Stimulated activated CD4-positive, alpha-beta T cell treated with anti-CD3 and anti-CD28 coated beads, Interleukin-1b, Interleukin-23, amount 100 ng/mL, for 4 hours (primary cell): ENCODE measurements around the gene PDILT.
"Not testable (repeated sequence)": the region's sequence is repeated elsewhere in the genome, so short reads cannot be mapped to it uniquely, and the experiment has no call there.

Source experiments
- DNase-seq, 2 donors: peaks; one replicate each; pipeline ENCODE4 v3.0.0-alpha.2; 2020; ENCODE audit warnings: low read depth in 2 of 2

Gene PDILT, protein sequence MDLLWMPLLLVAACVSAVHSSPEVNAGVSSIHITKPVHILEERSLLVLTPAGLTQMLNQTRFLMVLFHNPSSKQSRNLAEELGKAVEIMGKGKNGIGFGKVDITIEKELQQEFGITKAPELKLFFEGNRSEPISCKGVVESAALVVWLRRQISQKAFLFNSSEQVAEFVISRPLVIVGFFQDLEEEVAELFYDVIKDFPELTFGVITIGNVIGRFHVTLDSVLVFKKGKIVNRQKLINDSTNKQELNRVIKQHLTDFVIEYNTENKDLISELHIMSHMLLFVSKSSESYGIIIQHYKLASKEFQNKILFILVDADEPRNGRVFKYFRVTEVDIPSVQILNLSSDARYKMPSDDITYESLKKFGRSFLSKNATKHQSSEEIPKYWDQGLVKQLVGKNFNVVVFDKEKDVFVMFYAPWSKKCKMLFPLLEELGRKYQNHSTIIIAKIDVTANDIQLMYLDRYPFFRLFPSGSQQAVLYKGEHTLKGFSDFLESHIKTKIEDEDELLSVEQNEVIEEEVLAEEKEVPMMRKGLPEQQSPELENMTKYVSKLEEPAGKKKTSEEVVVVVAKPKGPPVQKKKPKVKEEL

DNA sequence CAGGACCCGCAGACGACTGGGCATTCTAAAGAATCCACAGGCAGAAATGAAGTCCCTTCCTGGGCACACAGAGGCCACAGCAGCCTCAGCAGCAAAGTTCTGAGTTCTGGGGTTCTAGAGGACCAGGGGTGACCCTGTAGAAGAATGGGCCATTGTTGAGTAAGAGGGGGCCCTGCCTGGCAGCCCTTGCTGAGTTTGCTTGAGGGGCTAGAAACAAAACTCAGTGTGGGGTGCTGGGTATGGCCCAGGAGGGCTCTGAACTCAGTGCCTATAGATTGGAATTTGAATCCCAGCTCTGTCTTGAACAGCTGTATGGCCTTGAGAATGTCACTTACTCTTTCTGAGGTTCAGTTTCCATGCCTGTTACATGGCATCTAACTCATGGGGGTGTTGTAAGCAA lies at the start of gene PDILT:
PDILT (minus strand) TSS at position 101 of the 400 bp plus-strand sequence. CDS start 5,437 bp downstream, outside the sequence.
- no peak for DNase-seq

DNA sequence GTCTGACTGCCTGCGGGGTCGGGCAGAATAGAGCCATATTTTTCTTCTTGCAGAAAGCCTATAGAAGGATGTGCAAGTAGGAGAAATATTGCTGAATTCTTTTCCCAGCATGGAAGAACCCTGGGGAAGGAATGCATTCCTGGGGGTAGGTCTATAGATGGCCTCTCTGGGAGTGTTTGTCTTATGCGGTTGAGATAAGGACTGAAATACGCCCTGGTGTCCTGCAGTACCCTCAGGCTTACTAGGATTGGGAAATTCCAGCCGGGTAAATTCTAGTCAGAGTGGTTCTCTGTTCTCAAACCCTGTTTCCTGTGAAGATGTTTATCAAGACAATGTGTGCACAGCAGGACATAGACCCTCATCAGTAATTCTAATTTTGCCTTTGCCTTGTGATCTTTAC lies 49.1 kb upstream of the PDILT start:
- DNase-seq = not testable (repeated sequence)

DNA sequence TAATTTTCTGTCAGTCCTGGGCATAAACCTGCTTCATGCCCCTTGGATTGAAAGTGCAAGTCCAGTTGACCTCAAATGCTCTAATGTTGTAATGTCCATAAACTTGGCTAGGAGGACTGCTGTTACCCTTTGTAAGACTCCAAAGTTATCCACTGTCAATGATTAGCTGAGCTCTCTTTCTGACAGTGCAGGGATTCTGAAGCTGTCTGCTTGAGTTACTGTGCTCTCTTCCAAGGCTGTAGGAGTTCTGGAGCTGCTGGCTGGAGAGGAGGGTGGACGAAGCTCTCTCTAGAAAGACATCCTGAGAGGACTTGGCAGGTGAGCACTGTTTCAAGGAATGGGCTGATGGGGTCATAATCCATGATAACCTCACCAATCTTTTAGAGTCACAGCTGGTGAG lies 46.8 kb upstream of the PDILT start, which contains the start of gene ACSM2A:
ACSM2A (plus strand) TSS at position 158 of the 400 bp plus-strand sequence. CDS start 8,594 bp downstream, outside the sequence.
- DNase-seq = not testable (repeated sequence)

DNA sequence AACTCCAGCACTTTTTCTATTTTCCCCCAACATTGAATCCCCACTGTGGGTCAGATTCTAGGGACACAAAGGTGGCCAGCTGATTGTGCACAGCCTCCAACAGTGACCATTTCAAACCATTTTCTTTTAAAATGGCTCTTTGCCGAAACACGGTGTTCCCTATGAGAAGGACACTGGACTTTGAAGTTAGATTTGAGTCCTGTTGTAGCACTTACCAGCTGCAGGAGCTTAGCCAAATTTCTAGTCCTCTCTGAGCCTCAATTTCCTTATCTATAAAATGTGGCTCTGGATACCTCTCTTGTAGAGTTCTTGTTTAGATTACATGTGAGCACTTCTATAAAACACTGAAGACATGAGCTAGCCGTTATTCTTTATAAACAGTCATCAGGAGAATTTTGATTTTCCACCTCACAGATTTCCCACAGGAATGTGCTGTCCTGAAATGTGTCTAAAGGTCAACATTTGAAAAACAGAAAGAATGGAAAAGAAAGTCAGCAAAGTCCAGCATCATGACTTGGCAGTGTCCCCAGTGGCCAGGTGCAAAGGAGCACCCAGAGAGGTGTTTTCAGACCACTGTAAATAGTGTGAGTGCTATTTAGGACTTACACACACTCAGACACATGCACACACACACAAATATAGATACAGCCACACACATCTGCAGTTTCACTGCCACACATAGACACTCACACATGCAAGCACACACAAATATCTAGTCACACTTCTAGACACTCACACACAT lies 42.3 kb upstream of the PDILT start:
- DNase-seq = not testable (repeated sequence)

DNA sequence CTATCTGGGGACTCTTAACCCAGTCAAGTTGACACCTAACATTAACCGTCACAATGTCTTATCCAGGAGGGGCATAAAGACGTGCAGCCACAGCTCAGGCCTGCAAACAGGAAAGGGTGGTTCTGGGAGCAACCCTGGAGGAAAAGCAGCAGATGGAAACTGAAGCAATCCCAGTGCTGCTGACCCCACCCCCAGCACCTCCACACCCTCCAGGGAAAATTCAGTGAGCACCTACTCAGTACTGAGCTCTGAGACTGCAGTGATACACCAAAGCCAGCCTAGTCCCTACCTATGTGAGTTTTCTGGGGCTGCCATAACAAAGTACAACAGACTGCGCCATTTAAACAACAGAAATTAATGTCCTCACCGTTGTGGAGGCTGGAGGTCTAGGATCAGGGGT lies 37.3 kb upstream of the PDILT start:
- DNase-seq = not testable (repeated sequence)

DNA sequence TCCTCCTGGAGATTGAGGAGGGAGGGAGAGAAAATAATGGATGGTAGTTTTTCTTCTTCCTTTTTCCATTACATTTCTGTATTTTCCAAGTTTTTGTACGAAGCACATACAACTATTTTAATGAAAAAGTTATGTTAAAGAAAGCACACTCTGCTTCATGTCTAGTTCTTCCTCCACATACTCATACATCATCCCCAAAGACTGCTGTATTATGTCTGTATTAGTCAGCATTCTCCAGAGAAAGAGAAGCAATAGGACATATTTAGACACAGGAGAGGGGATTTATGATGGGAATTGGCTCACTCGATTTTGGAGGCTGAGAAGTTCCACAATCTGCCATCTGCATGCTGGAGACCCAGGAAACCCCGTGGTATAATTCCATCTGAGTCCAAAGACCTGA lies 36.7 kb upstream of the PDILT start:
- DNase-seq = no peak

DNA sequence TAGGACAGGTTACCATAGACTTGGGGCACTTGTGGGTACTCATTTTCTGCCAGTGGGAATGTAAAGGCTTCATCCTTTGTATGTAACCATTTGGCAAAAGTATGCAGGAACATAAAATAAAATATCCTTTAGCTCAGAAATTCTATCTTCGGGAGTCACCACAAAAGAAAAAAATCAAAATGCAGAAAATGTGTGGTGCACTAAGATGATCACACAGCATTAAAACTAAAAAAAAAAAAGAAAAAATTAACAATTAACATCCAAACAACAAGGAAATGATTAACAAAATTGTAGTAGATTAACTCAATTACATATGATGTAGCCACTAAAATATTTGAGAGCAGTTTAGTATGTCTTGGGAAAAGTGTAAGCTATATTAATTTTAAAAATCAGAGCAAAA lies 36.2 kb upstream of the PDILT start:
- DNase-seq = not testable (repeated sequence)

DNA sequence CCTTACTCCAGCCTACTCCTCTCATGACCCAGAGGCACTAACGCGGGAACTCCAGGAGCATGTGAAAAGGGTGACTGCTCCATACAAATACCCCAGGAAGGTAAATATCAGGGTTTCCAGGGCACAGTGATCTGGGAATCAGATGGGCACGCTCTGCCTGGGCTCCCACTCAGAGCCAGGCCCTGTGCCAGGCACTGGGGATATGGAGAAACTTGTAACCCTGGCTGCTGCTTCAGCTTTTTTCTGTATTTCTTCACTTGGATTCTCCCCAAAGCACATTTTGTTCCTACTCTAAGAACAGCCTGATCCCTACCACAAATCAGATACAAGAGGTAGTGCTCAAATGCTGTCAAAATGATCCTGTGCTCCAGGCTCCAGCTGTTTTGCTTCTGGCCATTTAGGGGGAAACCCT lies 35.3 kb upstream of the PDILT start:
- DNase-seq = not testable (repeated sequence)

DNA sequence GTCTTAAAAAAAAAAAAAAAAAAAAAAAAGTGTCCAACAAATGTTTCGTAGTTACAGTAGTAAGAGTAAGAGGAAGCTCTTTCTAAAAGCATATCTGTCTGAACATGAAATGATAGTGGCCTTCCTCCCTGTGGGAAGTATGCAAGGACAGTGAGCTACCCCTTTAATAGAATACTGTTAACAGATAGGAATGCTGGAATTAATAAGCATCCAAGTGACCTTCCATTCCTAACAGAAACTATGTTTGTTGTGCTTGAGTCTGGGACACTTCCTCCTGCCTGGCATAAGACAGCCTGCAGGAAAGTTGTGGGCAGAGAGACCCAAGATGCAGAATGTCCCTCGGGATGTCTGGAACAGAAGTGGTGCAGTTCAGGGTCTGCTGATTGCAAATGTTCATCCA lies 34.4 kb upstream of the PDILT start:
- DNase-seq = not testable (repeated sequence)

DNA sequence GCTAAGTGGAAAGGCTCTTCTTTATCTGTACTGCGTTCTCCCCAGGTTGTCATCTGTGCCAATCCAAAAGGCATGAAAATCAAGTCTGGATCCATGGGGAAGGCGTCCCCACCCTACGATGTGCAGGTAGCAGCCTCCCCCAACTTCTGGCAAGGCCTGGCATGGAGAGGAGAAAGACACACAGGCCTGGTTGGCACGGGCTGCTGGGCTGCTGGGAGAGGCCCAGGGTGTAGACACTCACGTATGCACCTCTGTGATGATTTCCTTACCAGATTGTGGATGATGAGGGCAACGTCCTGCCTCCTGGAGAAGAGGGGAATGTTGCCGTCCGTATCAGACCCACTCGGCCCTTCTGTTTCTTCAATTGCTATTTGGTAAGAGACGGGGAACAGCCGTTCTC lies 26.4 kb upstream of the PDILT start:
- no peak for DNase-seq

DNA sequence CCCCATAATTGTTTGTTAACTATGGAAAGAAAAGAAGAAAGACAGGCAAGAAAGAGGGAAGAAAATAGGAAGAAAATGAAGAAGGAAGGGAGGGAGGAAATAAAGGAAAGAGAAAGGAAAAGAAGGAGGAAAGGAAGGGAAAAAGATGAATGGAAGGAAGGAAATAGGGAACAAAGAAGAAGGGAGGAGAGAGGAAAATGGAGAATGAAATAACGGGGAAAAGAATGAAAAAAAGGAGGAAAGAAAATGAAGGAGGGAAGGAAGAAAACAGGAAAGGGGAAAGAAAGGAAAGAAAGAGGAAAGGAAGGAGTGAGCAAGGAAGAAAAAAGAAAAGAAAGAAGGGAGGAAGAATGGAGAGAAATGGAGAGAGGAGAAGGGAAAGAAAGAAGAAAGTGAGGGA lies 25.9 kb upstream of the PDILT start:
- not testable (repeated sequence) for DNase-seq

DNA sequence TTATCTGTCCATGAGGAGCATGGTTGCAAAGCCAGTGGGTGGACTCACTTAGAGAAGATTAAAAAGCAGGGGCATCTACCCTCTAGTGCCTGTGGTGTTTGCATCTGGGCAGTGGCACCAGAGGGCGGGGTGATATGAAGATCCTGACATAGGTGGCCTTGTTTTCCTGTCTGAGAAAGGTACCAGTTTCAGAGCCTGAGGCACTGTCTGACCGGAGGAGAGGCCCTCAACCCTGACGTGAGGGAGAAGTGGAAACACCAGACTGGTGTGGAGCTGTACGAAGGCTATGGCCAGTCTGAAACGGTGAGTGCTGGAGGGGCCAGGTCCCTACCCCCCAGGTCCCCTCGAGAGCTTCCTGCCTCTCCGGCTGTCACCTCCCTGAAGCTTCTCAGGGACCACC lies 25.0 kb upstream of the PDILT start:
- DNase-seq = not testable (repeated sequence)

DNA sequence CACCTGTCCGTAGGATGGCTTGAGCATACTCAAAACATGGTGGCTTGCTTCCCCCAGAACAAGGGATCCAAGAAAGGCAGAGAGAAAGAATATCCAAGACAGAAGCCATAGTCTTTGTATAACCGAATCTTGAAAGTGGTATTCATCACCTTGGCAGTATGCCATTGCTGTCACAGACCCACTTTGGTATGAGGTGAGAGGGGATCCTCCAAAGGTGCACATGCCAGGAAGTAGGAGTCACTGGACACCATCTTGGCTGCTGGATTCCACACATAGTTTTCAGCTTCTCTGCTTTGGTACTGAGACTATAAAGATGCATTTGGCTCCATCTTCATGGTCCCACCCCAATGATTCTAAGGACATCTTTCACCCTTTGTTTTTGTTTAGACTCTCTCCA lies 22.9 kb upstream of the PDILT start:
- not testable (repeated sequence) for DNase-seq

DNA sequence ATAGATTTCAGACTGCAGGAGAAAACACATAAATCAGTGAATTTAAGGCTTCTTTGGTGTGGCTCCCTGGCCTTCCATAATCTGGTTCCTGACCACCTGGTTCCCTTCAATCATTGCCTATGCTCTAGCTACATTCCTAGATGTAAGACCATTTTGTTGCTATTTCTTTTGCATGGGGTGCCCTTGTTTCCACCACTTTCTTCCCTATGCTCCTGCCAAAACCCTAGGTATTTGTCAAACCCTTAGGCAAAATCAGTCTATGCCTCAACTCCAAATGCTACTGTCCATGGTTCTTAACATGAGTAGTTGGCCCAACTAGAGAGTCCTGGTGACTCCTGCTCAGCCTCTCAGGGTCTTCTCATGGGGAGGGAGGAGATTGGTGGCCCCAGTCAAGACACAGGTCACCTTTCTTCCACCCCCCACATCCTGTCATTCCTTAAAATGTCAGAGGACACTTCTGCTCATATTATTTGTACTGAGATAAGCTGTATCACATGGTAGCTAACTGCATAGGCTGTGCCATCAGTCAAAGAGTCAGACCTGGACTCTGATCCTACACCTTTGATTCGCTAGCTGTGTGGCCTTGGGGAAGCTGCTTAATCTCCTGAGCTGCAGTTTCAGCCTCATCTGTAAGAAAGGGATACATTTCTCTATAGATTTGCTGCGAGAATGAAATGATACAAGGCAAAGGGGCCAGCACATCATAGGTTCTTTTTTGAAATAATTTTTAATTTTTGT lies 19.8 kb upstream of the PDILT start:
- no peak for DNase-seq

DNA sequence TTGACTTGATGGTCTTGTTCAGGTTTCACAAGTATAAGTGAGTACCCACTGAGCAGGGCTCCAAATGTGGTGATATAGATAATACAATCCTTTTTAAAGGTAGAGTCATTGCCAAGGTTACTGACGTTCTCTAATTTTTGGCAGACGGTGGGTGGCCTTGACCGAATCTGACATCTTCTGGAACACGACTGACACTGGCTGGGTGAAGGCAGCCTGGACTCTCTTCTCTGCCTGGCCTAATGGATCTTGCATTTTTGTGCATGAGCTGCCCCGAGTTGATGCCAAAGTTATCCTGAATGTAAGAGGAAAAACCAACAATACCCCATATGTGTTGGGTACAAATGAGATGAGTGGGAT lies 19.2 kb upstream of the PDILT start:
- DNase-seq = not testable (repeated sequence)

DNA sequence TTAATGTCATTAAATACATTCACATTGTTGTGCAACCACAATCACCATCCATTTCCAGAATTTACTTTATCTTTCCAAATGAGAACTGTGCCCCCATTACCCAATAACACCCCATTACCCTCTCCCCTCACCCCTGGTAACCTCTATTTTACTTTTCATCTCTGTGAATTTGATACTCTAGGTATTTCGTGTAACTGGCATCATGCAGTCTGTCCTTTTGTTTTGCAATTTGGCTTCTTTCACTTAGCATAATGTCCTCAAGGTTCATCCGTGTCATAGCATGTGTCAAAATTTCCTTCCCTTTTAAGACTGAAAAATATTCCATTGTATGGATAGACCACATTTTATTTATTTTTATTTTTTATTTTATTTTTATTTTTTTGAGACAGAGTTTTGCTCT lies 17.2 kb upstream of the PDILT start:
- not testable (repeated sequence) for DNase-seq

DNA sequence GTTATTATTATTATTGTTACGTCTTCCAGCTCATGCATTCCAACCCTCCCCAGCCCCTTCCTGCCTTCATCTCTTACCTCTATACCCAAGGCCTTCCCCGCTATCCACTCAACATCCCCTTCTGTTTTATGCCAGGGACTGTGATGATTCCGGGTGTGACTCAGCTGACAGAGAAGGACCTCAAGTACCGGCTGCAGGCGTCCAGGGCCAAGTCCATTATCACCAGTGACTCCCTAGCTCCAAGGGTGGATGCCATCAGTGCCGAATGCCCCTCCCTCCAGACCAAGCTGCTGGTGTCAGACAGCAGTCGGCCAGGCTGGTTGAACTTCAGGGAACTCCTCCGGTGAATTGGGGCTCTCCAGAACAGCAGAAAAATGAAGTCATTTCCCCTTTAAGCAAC lies 14.6 kb upstream of the PDILT start:
- DNase-seq = not testable (repeated sequence)

DNA sequence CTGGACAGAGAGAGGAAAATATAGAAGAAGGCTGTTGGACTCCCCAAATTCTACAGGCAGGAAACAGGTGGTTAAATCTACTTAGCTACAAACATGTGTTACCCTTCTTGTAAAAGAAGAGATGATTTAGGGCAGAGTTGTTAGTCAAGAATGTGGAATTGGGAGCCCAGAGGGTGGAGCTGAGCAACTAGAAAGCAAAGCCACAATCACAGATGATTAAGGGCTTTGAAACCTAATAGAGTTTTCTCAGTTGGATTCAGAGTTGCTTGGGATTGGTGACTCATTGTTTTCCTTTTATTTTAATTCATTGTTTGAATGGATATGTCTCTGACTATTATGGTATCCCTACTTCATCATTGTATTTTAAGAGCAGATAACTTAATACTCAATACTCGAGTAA lies 11.0 kb upstream of the PDILT start:
- DNase-seq = no peak

DNA sequence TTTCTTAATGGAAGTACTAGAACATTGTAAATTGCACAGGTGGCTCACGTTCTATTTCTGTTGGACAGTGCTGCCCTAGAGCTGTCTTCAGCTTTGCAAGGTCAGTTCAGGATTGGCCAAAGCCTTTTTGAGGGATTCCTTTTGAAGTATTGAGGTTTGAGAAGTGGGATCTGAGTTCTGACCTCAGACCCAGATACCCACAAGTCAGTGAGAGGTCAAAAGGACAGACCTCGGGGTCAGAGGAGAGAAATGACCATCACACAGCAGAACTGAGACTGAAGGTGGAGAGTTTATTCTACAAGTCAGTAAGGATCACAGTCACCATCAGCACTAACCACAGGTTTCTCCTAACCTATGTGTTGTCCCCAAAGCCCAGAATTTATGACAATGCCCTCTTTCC lies 6.5 kb upstream of the PDILT start:
- DNase-seq = no peak

DNA sequence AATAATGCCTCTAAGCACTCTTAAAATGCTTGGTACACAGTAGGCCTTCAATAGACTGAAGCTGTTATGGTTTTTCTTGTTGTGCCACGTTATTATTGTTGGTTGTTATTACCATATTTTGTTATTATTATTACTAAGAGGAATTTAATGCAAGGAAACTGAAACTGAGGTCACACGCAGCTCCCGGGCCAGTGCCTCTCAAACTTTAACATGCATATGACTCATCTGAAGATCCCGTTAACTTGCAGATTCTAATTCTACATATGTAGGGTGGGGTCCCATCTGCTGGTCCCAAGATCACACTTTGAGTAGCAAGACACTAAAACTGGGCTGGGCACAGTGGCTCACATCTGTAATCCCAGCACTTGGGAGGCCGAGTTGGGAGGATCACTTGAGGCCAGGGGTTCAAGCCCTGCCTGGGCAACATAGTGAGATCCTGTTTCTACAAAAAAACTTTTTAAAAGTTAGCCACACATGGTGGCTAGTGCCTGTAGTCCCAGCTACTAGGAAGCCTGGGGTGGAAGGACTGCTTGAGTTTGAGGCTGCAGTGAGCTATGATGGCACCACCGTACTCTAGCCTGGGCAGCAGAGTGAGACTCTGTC lies 5.7 kb upstream of the PDILT start:
- DNase-seq = no peak

DNA sequence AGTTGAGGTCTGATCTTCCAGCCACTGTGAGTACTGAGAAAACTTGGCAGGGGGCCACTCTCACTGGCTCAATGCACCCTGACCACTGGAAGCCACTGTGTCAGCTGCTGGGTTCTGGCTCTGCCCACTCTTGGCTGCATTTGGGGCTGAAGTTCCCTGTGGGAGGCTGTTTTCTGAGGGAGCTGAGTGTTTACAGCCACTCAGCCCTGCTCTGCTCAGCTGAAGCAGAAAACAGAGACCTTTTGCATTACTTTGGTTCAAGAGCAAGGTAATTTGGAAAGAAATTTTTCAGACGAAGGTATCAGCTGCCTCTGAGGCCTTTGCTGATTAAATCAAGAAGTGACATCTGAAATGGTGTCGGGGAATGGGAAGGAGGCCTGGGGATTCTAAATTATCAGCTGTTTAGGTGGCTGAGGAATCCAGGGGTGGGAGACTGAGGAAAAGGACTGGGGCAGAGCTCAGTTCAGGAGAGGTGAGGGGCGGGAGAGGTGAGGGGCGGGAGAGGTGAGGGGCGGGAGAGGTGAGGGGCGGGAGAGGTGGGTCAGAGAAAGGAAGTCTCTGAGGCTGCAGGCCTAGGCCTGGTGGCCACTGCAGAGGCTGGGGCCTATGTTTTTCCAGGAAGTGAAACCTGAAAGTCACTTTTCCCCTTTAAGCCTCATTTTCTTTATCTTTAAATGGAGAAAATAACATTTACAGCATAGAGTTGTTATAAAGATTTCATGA lies 5.0 kb upstream of the PDILT start, which contains the start of gene ACSM5:
ACSM5 (plus strand) TSS at position 137 of the 723 bp plus-strand sequence. CDS start 1,951 bp downstream, outside the sequence.
- DNase-seq = no peak
